ENCODE measurements around the gene ARHGAP40. TPM values are rescaled to one million over a fixed set of nuclear protein-coding genes. Genes with fewer than 3 reads are reported as not detected.

ARHGAP40 gene
- total RNA-seq, 2 donors from 2014 or later, result not detected

DNA sequence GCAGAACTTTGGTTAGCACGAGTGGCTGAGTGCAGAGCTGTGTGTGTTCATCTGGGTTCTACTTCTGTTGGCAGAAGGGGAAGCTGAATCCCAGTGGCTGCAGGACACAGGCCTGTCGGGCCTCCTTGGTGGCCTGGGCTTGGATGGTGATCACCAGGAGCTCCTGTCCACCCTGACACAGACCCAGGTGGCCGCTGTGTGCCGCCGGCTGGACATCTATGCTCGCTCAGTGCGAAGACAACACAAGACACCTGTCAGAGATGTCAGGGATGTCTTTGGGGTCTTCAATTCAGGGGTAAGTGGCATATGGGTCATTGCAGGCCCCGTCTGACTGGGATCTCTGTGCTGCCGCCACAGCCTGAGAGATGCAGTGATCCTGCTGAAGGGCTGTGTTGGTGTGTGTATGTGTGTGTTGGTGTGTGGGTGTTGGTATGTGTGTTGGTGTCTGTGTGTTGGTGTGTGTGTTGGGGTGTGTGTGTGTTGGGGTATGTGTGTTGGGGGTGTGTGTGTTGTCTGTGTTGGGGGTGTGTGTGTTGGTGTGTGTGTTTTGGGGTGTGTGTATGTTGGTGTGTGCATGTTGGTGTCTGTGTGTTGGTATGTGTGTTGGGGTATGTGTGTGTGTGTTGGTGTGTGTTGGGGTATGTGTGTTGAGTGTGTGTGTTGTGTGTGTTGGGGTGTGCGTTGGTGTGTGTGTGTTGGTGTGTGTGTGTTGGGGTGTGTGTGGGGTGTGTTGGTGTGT, 25.5 kb downstream of the ARHGAP40 start:
- no peak for DNase-seq (ENCODE audit: low spot score)
- TF ChIP-seq CTCF (IDR thresholded peaks at IDR 0.05), result no peak
- Histone ChIP-seq H3K9me3 (peaks cover 0 to 8% of the 10 kb centered on the region in 2 donors), H3K27me3 (no peaks in the 10 kb centered on the region), H3K4me1 (no peaks in the 10 kb centered on the region), H3K27ac (no peak overlapping the region), H3K36me3 (no peaks in the 10 kb centered on the region), H3K4me3 (no peak overlapping the region)

DNA sequence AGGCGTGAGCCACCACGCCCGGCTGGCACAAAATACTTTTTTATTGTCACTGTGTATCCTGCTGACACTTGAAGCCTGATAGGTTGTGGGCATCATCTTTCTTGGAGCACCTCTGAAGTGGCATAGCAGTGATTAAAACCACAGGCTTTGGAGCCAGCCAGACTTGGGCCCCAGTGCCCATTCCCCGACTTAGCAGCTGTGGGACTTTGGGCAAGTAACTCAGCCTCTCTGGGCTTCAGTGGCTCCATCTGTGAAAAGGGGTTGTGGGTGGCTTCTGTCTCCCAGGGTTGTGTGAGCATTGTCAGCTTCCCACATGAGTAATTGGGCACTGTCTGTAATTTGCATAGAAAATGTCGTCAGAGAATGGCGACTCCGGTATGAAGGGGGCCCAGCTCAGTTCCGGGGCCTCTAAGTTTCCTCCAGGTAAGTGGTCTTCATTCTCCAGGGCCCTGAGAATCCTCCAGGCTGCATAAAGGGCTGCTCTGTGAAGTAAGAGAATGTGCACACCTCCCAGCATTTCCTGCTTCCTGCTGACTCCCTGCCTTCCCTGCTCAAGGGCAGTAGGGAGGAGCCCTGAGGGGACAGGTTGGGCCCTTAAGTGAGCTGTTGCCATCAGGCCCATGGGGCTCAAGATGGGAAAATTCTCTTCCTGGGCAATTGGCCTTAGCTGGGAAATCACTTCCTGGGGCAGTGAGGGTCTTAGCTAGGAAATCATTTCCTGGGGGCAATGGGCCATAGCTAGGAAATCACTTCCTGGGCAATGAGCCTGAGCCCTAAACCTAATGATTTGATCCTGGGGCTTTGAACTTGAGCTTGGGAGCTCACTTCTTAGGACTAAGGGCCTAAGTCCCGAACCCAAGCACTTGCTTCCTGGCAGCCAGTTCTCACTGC, 27.2 kb downstream of the ARHGAP40 start:
- H3K4me3 ChIP-seq, result no peak overlapping the region
- H3K4me1 ChIP-seq, result no peaks in the 10 kb centered on the region
- TF ChIP-seq CTCF (IDR thresholded peaks at IDR 0.05), result no peak
- no peaks in the 10 kb centered on the region for H3K36me3 ChIP-seq
- H3K9me3 ChIP-seq, result peaks cover 0 to 7% of the 10 kb centered on the region in 2 donors
- no peaks in the 10 kb centered on the region for H3K27me3 ChIP-seq
- no peak for DNase-seq (ENCODE audit: low spot score)
- H3K27ac ChIP-seq, result no peak overlapping the region

- Histone ChIP-seq H3K27me3 (no peaks in the 10 kb centered on the region), H3K4me1 (no peaks in the 10 kb centered on the region), H3K36me3 (no peaks in the 10 kb centered on the region), H3K27ac (no peak overlapping the region), H3K9me3 (no peaks in the 10 kb centered on the region), H3K4me3 (no peak overlapping the region)
- TF ChIP-seq CTCF (IDR thresholded peaks at IDR 0.05), result no peak
- DNase-seq (ENCODE audit: low spot score), result no peak
Observed at GRCh38 chr20:38629979-38630378, 28.4 kb downstream of the ARHGAP40 start.

DNA sequence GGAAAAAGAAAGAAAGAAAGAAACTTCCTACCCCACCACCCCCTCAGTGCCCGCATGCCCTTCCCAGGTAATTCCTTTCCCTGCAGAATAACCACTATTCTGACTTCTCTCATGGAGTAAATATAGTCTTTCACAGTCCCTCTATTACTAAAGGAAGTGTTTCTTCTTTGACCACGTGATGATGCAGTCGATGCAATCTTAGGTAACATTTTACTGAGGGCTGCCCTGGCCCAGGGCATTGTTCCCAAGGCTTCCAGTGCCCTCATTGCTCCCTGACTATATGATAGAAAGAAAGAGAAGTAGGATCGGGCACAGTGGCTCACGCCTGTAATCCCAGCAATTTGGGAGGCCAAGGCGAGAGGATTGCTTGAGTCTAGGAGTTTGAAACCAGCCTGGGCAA, 29.1 kb downstream of the ARHGAP40 start:
- TF ChIP-seq CTCF (IDR thresholded peaks at IDR 0.05), result no peak
- no peak overlapping the region for H3K4me3 ChIP-seq
- no peaks in the 10 kb centered on the region for H3K27me3 ChIP-seq
- no peaks in the 10 kb centered on the region for H3K36me3 ChIP-seq
- no peak for DNase-seq (ENCODE audit: low spot score)
- H3K27ac ChIP-seq, result no peak overlapping the region
- H3K9me3 ChIP-seq, result no peaks in the 10 kb centered on the region
- H3K4me1 ChIP-seq, result no peaks in the 10 kb centered on the region

DNA sequence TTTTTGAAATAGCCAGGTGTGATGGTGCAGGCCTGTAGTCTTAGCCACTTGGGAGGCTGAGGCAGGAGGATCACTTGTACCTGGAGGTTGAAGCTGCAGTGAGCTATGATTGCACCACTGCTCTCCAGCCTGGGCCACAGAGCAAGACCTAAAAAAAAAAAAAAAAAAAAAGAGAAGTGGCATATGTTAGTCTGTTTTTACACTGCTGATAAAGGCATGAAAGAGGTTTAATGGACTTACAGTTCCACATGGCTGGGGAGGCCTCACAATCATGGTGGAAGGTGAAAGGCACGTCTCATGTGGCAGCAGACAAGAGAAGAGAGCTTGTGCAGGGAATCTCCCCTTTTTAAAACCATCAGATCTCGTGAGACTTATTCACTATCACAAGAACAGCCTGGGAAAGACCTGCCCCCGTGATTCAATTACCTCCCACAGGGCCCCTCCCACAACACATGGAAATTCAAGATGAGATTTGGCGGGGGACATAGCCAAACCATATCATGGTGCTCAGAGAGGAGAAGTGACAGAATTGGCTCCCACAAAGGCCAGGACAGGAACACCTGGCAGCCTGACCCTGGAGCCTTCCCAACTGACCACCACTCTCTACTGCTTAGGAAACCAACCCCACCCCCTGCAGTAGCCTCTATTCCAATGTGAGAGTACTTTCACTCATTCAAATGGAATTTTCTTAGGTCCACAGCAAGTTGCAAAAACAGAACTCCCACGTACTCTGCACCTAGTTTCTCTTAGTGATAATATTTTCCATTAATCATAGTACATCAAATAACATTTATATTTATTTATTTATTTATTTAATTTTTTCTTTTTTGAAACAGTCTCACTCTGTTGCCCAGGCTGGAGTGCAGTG, 29.8 kb downstream of the ARHGAP40 start:
- Histone ChIP-seq H3K4me1 (no peaks in the 10 kb centered on the region), H3K4me3 (no peak overlapping the region), H3K36me3 (no peaks in the 10 kb centered on the region), H3K9me3 (no peaks in the 10 kb centered on the region), H3K27ac (no peak overlapping the region), H3K27me3 (no peaks in the 10 kb centered on the region)
- no peak for DNase-seq (ENCODE audit: low spot score)
- no peak for TF ChIP-seq CTCF (IDR thresholded peaks at IDR 0.05)

Measured in right atrium auricular region (tissue), 2 donors.